Measurements from ENCODE around the gene HM13.
"Not testable (repeated sequence)": the region's sequence is repeated elsewhere in the genome, so short reads cannot be mapped to it uniquely, and the experiment has no call there.

DNA sequence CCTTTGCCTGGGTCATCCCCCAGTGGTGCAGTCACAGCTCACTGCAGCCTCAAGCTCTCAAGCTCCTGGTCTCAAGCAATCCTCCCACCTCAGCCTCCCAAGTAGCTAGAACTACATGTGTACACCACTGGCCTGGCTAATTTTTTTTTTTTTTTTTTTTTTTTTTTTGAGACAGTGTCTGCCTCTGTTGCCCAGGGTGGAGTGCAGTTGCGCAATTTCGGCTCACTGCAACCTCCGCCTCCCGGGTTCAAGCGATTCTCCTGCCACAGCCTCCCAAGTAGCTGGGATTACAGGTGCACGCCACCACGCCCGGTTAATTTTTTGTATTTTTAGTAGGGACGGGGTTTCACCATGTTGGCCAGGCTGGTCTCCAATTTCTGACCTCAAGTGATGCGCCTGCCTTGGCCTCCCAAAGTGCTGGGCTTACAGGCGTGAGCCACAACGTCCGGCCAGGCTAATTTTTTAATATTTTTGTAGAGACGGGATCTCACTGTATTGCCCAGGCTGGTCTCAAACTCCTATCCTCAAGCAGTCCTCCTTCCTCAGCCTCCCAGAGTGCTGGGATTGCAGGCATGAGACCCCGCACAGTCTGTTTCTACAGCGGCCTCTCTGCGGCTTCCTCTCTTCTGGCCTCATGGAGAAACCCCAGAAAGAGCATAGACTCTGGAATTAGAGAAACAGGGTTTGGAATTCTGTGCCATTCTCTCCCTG is 65.9 kb downstream of the HM13 start:
- TF ChIP-seq, protein P1, sequence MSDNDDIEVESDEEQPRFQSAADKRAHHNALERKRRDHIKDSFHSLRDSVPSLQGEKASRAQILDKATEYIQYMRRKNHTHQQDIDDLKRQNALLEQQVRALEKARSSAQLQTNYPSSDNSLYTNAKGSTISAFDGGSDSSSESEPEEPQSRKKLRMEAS (CRISPR knock-in tag; IDR thresholded peaks at IDR 0.05), result not testable (repeated sequence)
- not testable (repeated sequence) for TF ChIP-seq CREM (CRISPR knock-in tag; IDR thresholded peaks at IDR 0.05)
- TF ChIP-seq, protein P2, sequence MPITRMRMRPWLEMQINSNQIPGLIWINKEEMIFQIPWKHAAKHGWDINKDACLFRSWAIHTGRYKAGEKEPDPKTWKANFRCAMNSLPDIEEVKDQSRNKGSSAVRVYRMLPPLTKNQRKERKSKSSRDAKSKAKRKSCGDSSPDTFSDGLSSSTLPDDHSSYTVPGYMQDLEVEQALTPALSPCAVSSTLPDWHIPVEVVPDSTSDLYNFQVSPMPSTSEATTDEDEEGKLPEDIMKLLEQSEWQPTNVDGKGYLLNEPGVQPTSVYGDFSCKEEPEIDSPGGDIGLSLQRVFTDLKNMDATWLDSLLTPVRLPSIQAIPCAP (CRISPR knock-in tag; IDR thresholded peaks at IDR 0.05), result not testable (repeated sequence)

Data from WTC11 (cell line).